GM12865 (cell line): ENCODE measurements around the gene ZNF518B.

ENCODE experiments used
- DNase-seq: peaks from one replicate; pipeline ENCODE4 v3.0.0; 2010; ENCODE audit warnings: low read depth
- H3K4me3 ChIP-seq: 2 replicates; pipeline ENCODE4 v1.5.1; 2011; ENCODE audit warnings: mild to moderate bottlenecking, low read depth, low read length, control low read depth
- CTCF ChIP-seq: IDR thresholded peaks from 2 replicates; pipeline ENCODE4 v1.5.1; 2011; ENCODE audit warnings: low read length, control low read depth, low read depth, inconsistent platforms; ENCODE audit not compliant: insufficient read depth; ENCODE audit errors: missing control alignments

The ZNF518B gene

GRCh38 chr4:10457255-10457801 lies at the start of gene ZNF518B:
Gene ZNF518B (minus strand): TSS chr4:10457426. CDS start chr4:10446328, 11,098 bp downstream.
- H3K4me3 ChIP-seq = peak within 1 kb of the TSS; percentile 71
- TF ChIP-seq CTCF = no peak
- DNase-seq = peak; percentile 84

- no peak for DNase-seq
- TF ChIP-seq CTCF = no peak
- H3K4me3 ChIP-seq = no peak overlapping the region
Measured at GRCh38 chr4:10506077-10506476, 48.9 kb upstream of the ZNF518B start.

- TF ChIP-seq CTCF = no peak
- no peak for DNase-seq
- H3K4me3 ChIP-seq = no peak overlapping the region
Measured at GRCh38 chr4:10504570-10505179, 47.4 kb upstream of the ZNF518B start.

- no peak for TF ChIP-seq CTCF
- no peak for DNase-seq
- H3K4me3 ChIP-seq = no peak overlapping the region
Measured at GRCh38 chr4:10502717-10503116, 45.5 kb upstream of the ZNF518B start.

- no peak overlapping the region for H3K4me3 ChIP-seq
- TF ChIP-seq CTCF = no peak
- no peak for DNase-seq
Measured at GRCh38 chr4:10500776-10501175, 43.5 kb upstream of the ZNF518B start.

- TF ChIP-seq CTCF = no peak
- H3K4me3 ChIP-seq = no peak overlapping the region
- DNase-seq = no peak
Measured at GRCh38 chr4:10496200-10496599, 39.0 kb upstream of the ZNF518B start.

- no peak overlapping the region for H3K4me3 ChIP-seq
- DNase-seq = no peak
- no peak for TF ChIP-seq CTCF
Measured at GRCh38 chr4:10495651-10496050, 38.4 kb upstream of the ZNF518B start.
